ENCODE data around the gene STAT1. TPM values are rescaled to one million over a fixed set of nuclear protein-coding genes. Genes with fewer than 3 reads are reported as not detected.
A peak's percentile ranks its signal among the peaks of the same experiment; 100 is the strongest.

STAT1 gene
- total RNA-seq, 6 donors from 2014 or later: 69.3 to 120 (median 83.1) TPM

DNA sequence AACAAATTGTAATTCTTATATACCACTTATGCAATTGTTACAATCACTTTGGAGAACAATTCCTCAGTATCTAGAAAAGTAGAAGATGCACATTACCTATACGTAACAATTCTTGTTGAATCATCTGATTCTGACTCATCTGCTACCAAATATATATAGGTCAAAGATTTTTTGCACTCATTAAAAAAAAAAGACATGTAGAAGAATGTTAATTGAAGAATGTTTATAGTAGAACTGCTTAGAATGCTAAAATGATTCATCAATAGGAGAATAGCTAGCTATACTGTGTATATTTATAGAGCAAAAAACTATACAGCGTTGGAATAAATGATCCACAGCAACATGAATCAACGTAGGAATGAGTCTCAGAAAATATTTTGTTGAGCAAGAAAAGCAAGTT is 29.5 kb upstream of the STAT1 start:
- Histone ChIP-seq H3K4me3 (no peak overlapping the region), H3K36me3 (no peaks in the 10 kb centered on the region), H3K27ac (no peak overlapping the region), H3K27me3 (no peaks in the 10 kb centered on the region), H3K9me3 (no peaks in the 10 kb centered on the region), H3K4me1 (peaks cover 0 to 3% (median 0%) of the 10 kb centered on the region in 4 donors)
- no peak for ATAC-seq (ENCODE audit: low FRiP score in 2 of 2)
- no peak for TF ChIP-seq EP300 (IDR thresholded peaks at IDR 0.05)
- no peak for TF ChIP-seq POLR2AphosphoS5 (IDR thresholded peaks at IDR 0.05)
- no peak for TF ChIP-seq POLR2A (IDR thresholded peaks at IDR 0.05)
- no peak for TF ChIP-seq CTCF (IDR thresholded peaks at IDR 0.05)
- WGBS, 2 donors: 89 to 93% methylated on average over 3 of the region's 3 CpGs
- no peak for DNase-seq

DNA sequence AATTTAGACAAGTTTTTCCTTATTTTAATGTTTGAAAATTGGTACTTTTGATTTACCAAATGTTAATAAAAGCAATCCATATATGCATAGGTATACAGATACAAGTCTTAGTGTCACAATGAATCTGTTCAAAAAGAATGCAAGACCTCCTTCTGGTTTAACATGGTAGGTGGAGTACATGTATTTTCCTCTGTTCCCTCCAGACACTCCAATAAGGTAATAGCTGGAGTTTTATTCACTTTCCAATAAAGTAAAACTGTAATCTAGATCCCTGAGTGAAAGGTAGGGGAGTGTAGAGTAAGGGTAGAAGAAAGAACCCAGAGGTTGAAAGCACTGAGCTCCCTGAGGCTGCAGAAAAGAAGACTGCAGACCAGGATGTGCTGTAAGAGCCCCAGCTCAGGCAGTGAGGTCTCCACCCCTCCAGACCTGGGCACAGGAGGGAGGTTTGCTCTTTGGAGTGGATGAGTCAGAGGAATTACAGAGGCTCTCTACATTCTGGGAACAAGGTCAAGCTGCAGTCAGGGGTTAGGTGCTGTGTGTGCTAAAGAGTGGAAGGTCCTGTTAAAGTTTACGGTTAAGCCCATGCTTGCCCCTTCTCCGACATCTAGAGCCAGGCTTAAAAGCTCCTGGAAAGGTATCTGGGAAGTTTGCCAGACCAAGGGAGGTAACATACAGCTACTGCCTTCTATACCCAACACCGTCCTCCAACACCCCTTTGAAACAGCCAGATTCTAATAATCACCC is 27.6 kb upstream of the STAT1 start:
- Histone ChIP-seq H3K9me3 (no peaks in the 10 kb centered on the region), H3K36me3 (no peaks in the 10 kb centered on the region), H3K4me3 (no peak overlapping the region), H3K27me3 (no peaks in the 10 kb centered on the region), H3K27ac (no peak overlapping the region), H3K4me1 (peaks cover 0 to 9% (median 0%) of the 10 kb centered on the region in 4 donors)
- TF ChIP-seq EP300 (IDR thresholded peaks at IDR 0.05): peak in 1 of 4 donors; percentile 80
- no peak for TF ChIP-seq POLR2A (IDR thresholded peaks at IDR 0.05)
- WGBS, 2 donors: 71 to 72% methylated on average over 3 of the region's 3 CpGs
- ATAC-seq (ENCODE audit: low FRiP score in 2 of 2): peak; percentile 55 to 91
- DNase-seq: peak in 1 of 2 donors; percentile 83

GRCh38 chr2:191039616-191040015 is 25.6 kb upstream of the STAT1 start:
- no peak for DNase-seq
- TF ChIP-seq CTCF (IDR thresholded peaks at IDR 0.05) (no peak), POLR2AphosphoS5 (IDR thresholded peaks at IDR 0.05) (no peak), EP300 (IDR thresholded peaks at IDR 0.05) (no peak), POLR2A (IDR thresholded peaks at IDR 0.05) (no peak)
- H3K27ac ChIP-seq: no peak overlapping the region
- no peaks in the 10 kb centered on the region for H3K9me3 ChIP-seq
- H3K36me3 ChIP-seq: no peaks in the 10 kb centered on the region
- peaks cover 0 to 9% (median 0%) of the 10 kb centered on the region in 4 donors for H3K4me1 ChIP-seq
- H3K27me3 ChIP-seq: no peaks in the 10 kb centered on the region
- WGBS, 2 donors: 60 to 63% methylated on average over 1 of the region's 1 CpG
- ATAC-seq (ENCODE audit: low FRiP score in 2 of 2): no peak
- H3K4me3 ChIP-seq: no peak overlapping the region

GRCh38 chr2:191038741-191039140 is 24.8 kb upstream of the STAT1 start:
- ATAC-seq (ENCODE audit: low FRiP score in 2 of 2) (no peak), DNase-seq (no peak)
- Histone ChIP-seq H3K27me3 (no peaks in the 10 kb centered on the region), H3K36me3 (no peaks in the 10 kb centered on the region), H3K4me3 (no peak overlapping the region), H3K9me3 (no peaks in the 10 kb centered on the region), H3K4me1 (peaks cover 0 to 9% (median 0%) of the 10 kb centered on the region in 4 donors), H3K27ac (peak overlapping the region in 1 of 4 donors; percentile 23)
- TF ChIP-seq EP300 (IDR thresholded peaks at IDR 0.05): no peak
- TF ChIP-seq POLR2AphosphoS5 (IDR thresholded peaks at IDR 0.05): no peak
- no peak for TF ChIP-seq CTCF (IDR thresholded peaks at IDR 0.05)
- TF ChIP-seq POLR2A (IDR thresholded peaks at IDR 0.05): no peak
- WGBS, 2 donors: 89 to 91% methylated on average over 2 of the region's 2 CpGs

- Histone ChIP-seq H3K27ac (peak overlapping the region in 3 of 4 donors; percentile 4 to 54 (median 23)), H3K36me3 (no peaks in the 10 kb centered on the region), H3K27me3 (no peaks in the 10 kb centered on the region), H3K9me3 (no peaks in the 10 kb centered on the region), H3K4me1 (peaks cover 0 to 9% (median under 1%) of the 10 kb centered on the region in 4 donors), H3K4me3 (no peak overlapping the region)
- no peak for DNase-seq
- 45 to 66% methylated on average over 2 of the region's 2 CpGs for WGBS, 2 donors
- TF ChIP-seq POLR2A (IDR thresholded peaks at IDR 0.05) (no peak), EP300 (IDR thresholded peaks at IDR 0.05) (no peak), CTCF (IDR thresholded peaks at IDR 0.05) (no peak), POLR2AphosphoS5 (IDR thresholded peaks at IDR 0.05) (no peak)
- peak in 1 of 2 donors; percentile 36 for ATAC-seq (ENCODE audit: low FRiP score in 2 of 2)
These were observed 24.3 kb upstream of the STAT1 start for GRCh38 chr2:191038241-191038725.
